IMR-90 (cell line): ENCODE measurements around the gene UBE3B. TPM values are rescaled to one million over a fixed set of nuclear protein-coding genes. Genes with fewer than 3 reads are reported as not detected.

ENCODE experiments used
- ATAC-seq: fragments of 200-7000 bp; cut with Tn5 transposase; 2 replicates; pipeline ENCODE4 v1.9.1; 2020; ENCODE audit warnings: low read depth, mild to moderate bottlenecking, moderate library complexity
- BruUV-seq: library from RNA; stranded (reverse); fragments of 400-500 nt; replicated peaks from 2 replicates; lab custom pipeline; 2021; lab: Mats Ljungman, UMichigan
- CTCF ChIA-PET: fragments of 300-600 bp; formaldehyde crosslinking; extraction: SDS; loops from one replicate; lab custom pipeline; 2021; ENCODE audit warnings: antibody characterized with exemption; lab: Yijun Ruan, JAX
- POLR2A ChIA-PET: fragments of 300-600 bp; sonication (Branson Sonifier 250); formaldehyde crosslinking; loops from one replicate; lab custom pipeline; 2022; ENCODE audit warnings: antibody characterized with exemption; ENCODE audit not compliant: unreplicated experiment; lab: Charles Lee
- DNase-seq: peaks from one replicate; pipeline ENCODE4 v3.0.0; 2013
- H2AFZ ChIP-seq: replicated peaks from 2 replicates; pipeline ENCODE3; 2013; ENCODE audit warnings: low read length, mild to moderate bottlenecking; ENCODE audit not compliant: poor library complexity
- H2AK5ac ChIP-seq: 2 replicates; pipeline ENCODE4 v1.6.1; 2013; ENCODE audit warnings: low read depth, low read length, inconsistent platforms
- H2AK9ac ChIP-seq: replicated peaks from 2 replicates; pipeline ENCODE3; 2013; ENCODE audit warnings: mild to moderate bottlenecking, low read depth, low read length, moderate library complexity; ENCODE audit not compliant: poor library complexity
- H2BK120ac ChIP-seq: 2 replicates; pipeline ENCODE4 v1.6.1; 2013; ENCODE audit warnings: low read depth, low read length, inconsistent platforms
- H2BK15ac ChIP-seq: 3 replicates; pipeline ENCODE4 v1.6.1; 2013; ENCODE audit warnings: low read depth, low read length, inconsistent platforms
- H2BK20ac ChIP-seq: 2 replicates; pipeline ENCODE4 v1.6.1; 2013; ENCODE audit warnings: low read depth, mild to moderate bottlenecking, inconsistent platforms, low read length, moderate library complexity
- H2BK5ac ChIP-seq: 2 replicates; pipeline ENCODE4 v1.6.1; 2013; ENCODE audit warnings: mild to moderate bottlenecking, low read depth, low read length, inconsistent platforms; ENCODE audit not compliant: poor library complexity, severe bottlenecking
- H3K14ac ChIP-seq: replicated peaks from 2 replicates; pipeline ENCODE4 v1.6.1; 2013; ENCODE audit warnings: low read depth, low read length, inconsistent platforms
- H3K18ac ChIP-seq: 2 replicates; pipeline ENCODE4 v1.6.1; 2013; ENCODE audit warnings: low read depth, low read length, control low read depth
- H3K23ac ChIP-seq: 2 replicates; pipeline ENCODE4 v1.6.1; 2013; ENCODE audit warnings: low read depth, low read length, inconsistent platforms
- H3K27ac ChIP-seq: 2 replicates; pipeline ENCODE4 v1.5.1; 2013; ENCODE audit warnings: mild to moderate bottlenecking, control low read depth, low read length; ENCODE audit not compliant: insufficient read depth
- H3K27me3 ChIP-seq: 2 replicates; pipeline ENCODE4 v1.6.1; 2013; ENCODE audit warnings: low read length; ENCODE audit not compliant: control insufficient read depth, insufficient read depth
- H3K36me3 ChIP-seq: 2 replicates; pipeline ENCODE4 v1.6.1; 2013; ENCODE audit warnings: low read length, mixed read lengths; ENCODE audit not compliant: control insufficient read depth, insufficient read depth
- H3K4ac ChIP-seq: 2 replicates; pipeline ENCODE4 v1.6.1; 2013; ENCODE audit warnings: low read depth, low read length, inconsistent platforms
- H3K4me1 ChIP-seq: 2 replicates; pipeline ENCODE4 v1.6.1; 2013; ENCODE audit warnings: low read length, mixed read lengths; ENCODE audit not compliant: control insufficient read depth, insufficient read depth
- H3K4me2 ChIP-seq: 2 replicates; pipeline ENCODE4 v1.6.1; 2013; ENCODE audit warnings: low read depth, mild to moderate bottlenecking, control low read depth, low read length, moderate library complexity
- H3K4me3 ChIP-seq: 2 replicates; pipeline ENCODE4 v1.5.1; 2013; ENCODE audit warnings: low read depth, mild to moderate bottlenecking, control low read depth, low read length, moderate library complexity; ENCODE audit not compliant: insufficient read depth
- H3K56ac ChIP-seq: 2 replicates; pipeline ENCODE4 v1.6.1; 2013; ENCODE audit warnings: low read length, inconsistent platforms; ENCODE audit not compliant: insufficient read depth; ENCODE audit errors: extremely low read depth
- H3K79me1 ChIP-seq, 2 experiments: 2 replicates each; pipeline ENCODE4 v1.6.1; 2013; ENCODE audit warnings: low read length in 2 of 2, inconsistent platforms in 1 of 2, low read depth in 1 of 2
- H3K9ac ChIP-seq: 2 replicates; pipeline ENCODE4 v1.6.1; 2013; ENCODE audit warnings: low read depth, low read length, control low read depth
- H3K9me1 ChIP-seq: 2 replicates; pipeline ENCODE4 v1.6.1; 2013; ENCODE audit warnings: low read length, inconsistent platforms; ENCODE audit not compliant: insufficient read depth
- H3K9me3 ChIP-seq: 2 replicates; pipeline ENCODE4 v1.6.1; 2013; ENCODE audit warnings: low read length; ENCODE audit not compliant: control insufficient read depth, insufficient read depth
- H4K20me1 ChIP-seq: 2 replicates; pipeline ENCODE4 v1.6.1; 2013; ENCODE audit warnings: low read length, inconsistent platforms; ENCODE audit not compliant: insufficient read depth
- H4K5ac ChIP-seq: 2 replicates; pipeline ENCODE4 v1.6.1; 2013; ENCODE audit warnings: mild to moderate bottlenecking, low read depth, low read length, control low read depth
- H4K8ac ChIP-seq, 2 experiments: 2 replicates each; pipeline ENCODE4 v1.6.1; 2013; ENCODE audit warnings: low read depth in 2 of 2, low read length in 2 of 2, control low read depth in 1 of 2, inconsistent platforms in 1 of 2
- H4K91ac ChIP-seq: 2 replicates; pipeline ENCODE4 v1.6.1; 2013; ENCODE audit warnings: low read depth, low read length, inconsistent platforms; ENCODE audit not compliant: insufficient read depth
- BHLHE40 ChIP-seq: fragments of 150-350 bp; IDR thresholded peaks from 2 replicates; pipeline ENCODE4 v1.6.1; 2016; ENCODE audit warnings: mild to moderate bottlenecking, low read depth, low read length
- CEBPB ChIP-seq: IDR thresholded peaks from 2 replicates; pipeline ENCODE4 v1.6.1; 2012; ENCODE audit warnings: low read depth, low read length, improper control_type of control experiment
- CTCF ChIP-seq: conservative IDR thresholded peaks from 2 replicates; pipeline ENCODE4 v1.5.1; 2012; ENCODE audit warnings: mild to moderate bottlenecking, low read depth, low read length, improper control_type of control experiment
- ELK1 ChIP-seq: fragments of 150-350 bp; IDR thresholded peaks from 2 replicates; pipeline ENCODE4 v1.6.1; 2016; ENCODE audit warnings: low read depth, mild to moderate bottlenecking, low read length, moderate library complexity, borderline replicate concordance
- FOS ChIP-seq: fragments of 150-350 bp; IDR thresholded peaks from 2 replicates; pipeline ENCODE4 v1.6.1; 2016; ENCODE audit warnings: low read depth, low read length
- MAZ ChIP-seq: IDR thresholded peaks from 2 replicates; pipeline ENCODE4 v1.6.1; 2012; ENCODE audit warnings: low read depth, mild to moderate bottlenecking, low read length, improper control_type of control experiment, moderate library complexity, borderline replicate concordance
- MXI1 ChIP-seq: IDR thresholded peaks from 2 replicates; pipeline ENCODE4 v1.6.1; 2012; ENCODE audit warnings: low read depth, mild to moderate bottlenecking, low read length, moderate library complexity, borderline replicate concordance
- POLR2A ChIP-seq: IDR thresholded peaks from 2 replicates; pipeline ENCODE4 v1.6.1; 2012; ENCODE audit warnings: mild to moderate bottlenecking, low read depth, low read length
- RAD21 ChIP-seq: IDR thresholded peaks from 2 replicates; pipeline ENCODE4 v1.6.1; 2012; ENCODE audit warnings: low read length, improper control_type of control experiment
- RCOR1 ChIP-seq: IDR thresholded peaks from 2 replicates; pipeline ENCODE4 v1.6.1; 2012; ENCODE audit warnings: mild to moderate bottlenecking, low read length, improper control_type of control experiment; ENCODE audit not compliant: insufficient replicate concordance
- RFX5 ChIP-seq: IDR thresholded peaks from 2 replicates; pipeline ENCODE4 v1.8.0; 2012; ENCODE audit warnings: low read depth, mild to moderate bottlenecking, low read length, moderate library complexity
- SMC3 ChIP-seq: fragments of 150-350 bp; IDR thresholded peaks from 2 replicates; pipeline ENCODE4 v1.6.1; 2016; ENCODE audit warnings: low read depth, mild to moderate bottlenecking, antibody characterized with exemption, low read length, moderate library complexity
- USF2 ChIP-seq: fragments of 150-350 bp; IDR thresholded peaks from 2 replicates; pipeline ENCODE4 v1.6.1; 2017; ENCODE audit warnings: mild to moderate bottlenecking, antibody characterized with exemption, low read length, low read depth
- WGBS, 2 experiments: methylation state at CpG; one replicate each; pipeline versions ENCODE4 v1.1.5 to v1.1.7; 2013; ENCODE audit warnings: missing lambda C conversion rate in 2 of 2; ENCODE audit not compliant: insufficient read length in 1 of 2; ENCODE audit errors: extremely low coverage in 2 of 2; 5-methylcytosine and 5-hydroxymethylcytosine counted together
- dilution Hi-C: fragments of 300-500 bp; cut with HindIII; formaldehyde crosslinking; loops from one replicate; pipeline ENCODE4 v1.14.3; 2018; ENCODE audit warnings: low sequenced_read_pairs; ENCODE audit not compliant: unreplicated experiment
- in situ Hi-C: fragments of 300-500 bp; cut with MboI; formaldehyde crosslinking; loops from 3 replicates; pipeline ENCODE4 v1.14.3; 2019; ENCODE audit warnings: low sequenced_read_pairs, inconsistent platforms, mixed read lengths
- intact Hi-C: fragments of 100-400 bp; cut with micrococcal nuclease; formaldehyde crosslinking; loops from 2 replicates; pipeline ENCODE4 v1.10.0; 2022
- polyA plus RNA-seq, 3 experiments: library from polyadenylated mRNA; depleted of rRNA; stranded (reverse); fragments of >200 nt; gene quantifications; 2 replicates each; pipeline ENCODE4 v1.2.3, GENCODE V29; 2012; ENCODE audit warnings: low replicate concordance in 1 of 3
- total RNA-seq: library from RNA; depleted of rRNA; stranded (reverse); fragments of >200 nt; gene quantifications from 2 replicates; pipeline ENCODE4 v1.2.3, GENCODE V29; 2012

Gene UBE3B
- total and polyA plus RNA-seq, 2 of the 4 experiments (the other 2 are of a cell fraction): 18.8 to 24.9 TPM

- no peak overlapping the region for H3K18ac ChIP-seq
- 100% methylated on average over 1 of the region's 6 CpGs; no CpG with 5 or more reads in 1 of the 2 experiments for whole genome bisulfite sequencing, 2 experiments
Measured at GRCh38 chr12:109501299-109501698, 23.9 kb downstream of the UBE3B start.

More at GRCh38 chr12:109501299-109501698, 23.9 kb downstream of the UBE3B start:
- no peak overlapping the region for H2AK5ac ChIP-seq
- intact Hi-C loops: no loop called here
- peaks cover 0 to 5% of the 10 kb centered on the region in 2 experiments; a peak in 1 of 4 replicates for H3K79me1 ChIP-seq
- H4K8ac ChIP-seq: no peak overlapping the region
- dilution Hi-C loops: no loop called here
- H2BK20ac ChIP-seq: no peak overlapping the region
- H3K4ac ChIP-seq: no peak overlapping the region
- POLR2A ChIA-PET: no interaction called here
- H3K9me3 ChIP-seq: no peaks in the 10 kb centered on the region
- no peak overlapping the region for H2BK120ac ChIP-seq
- no peaks in the 10 kb centered on the region for H3K27me3 ChIP-seq
- H3K4me1 ChIP-seq: no peaks in the 10 kb centered on the region
- no peak overlapping the region for H4K5ac ChIP-seq
- no peaks in the 10 kb centered on the region for H3K9me1 ChIP-seq
- no peak overlapping the region for H3K56ac ChIP-seq
- H2AK9ac ChIP-seq: no peak overlapping the region
- no peak overlapping the region for H3K23ac ChIP-seq
- TF ChIP-seq BHLHE40 (no peak), ELK1 (no peak), MAZ (no peak), POLR2A (no peak), RFX5 (no peak), FOS (no peak), RAD21 (no peak), MXI1 (no peak), SMC3 (no peak), CEBPB (no peak), RCOR1 (no peak), USF2 (no peak), CTCF (no peak)
- H3K9ac ChIP-seq: no peak overlapping the region
- no peak overlapping the region for H4K91ac ChIP-seq
- ATAC-seq (no peak), DNase-seq (no peak)
- in situ Hi-C loops: no loop called here
- no TSS peak for BruUV-seq
- H4K20me1 ChIP-seq: no peaks in the 10 kb centered on the region
- H3K4me3 ChIP-seq: no peak overlapping the region
- H2BK15ac ChIP-seq: no peak overlapping the region
- no peak overlapping the region for H2BK5ac ChIP-seq
- CTCF ChIA-PET: interaction anchor here (0.9 kb wide), 2 partner anchors 15 to 16 kb away, joined by 3 read pairs; no protein-coding TSS in a partner anchor
- no peak overlapping the region for H3K14ac ChIP-seq
- H2AFZ ChIP-seq: no peak overlapping the region
- no peak overlapping the region for H3K4me2 ChIP-seq
- H3K36me3 ChIP-seq: peaks cover 53% of the 10 kb centered on the region
- H3K27ac ChIP-seq: no peak overlapping the region
